Measurements from ENCODE around the gene MLH3. TPM values are rescaled to one million over a fixed set of nuclear protein-coding genes. Genes with fewer than 3 reads are reported as not detected.

MLH3 gene
- total RNA-seq, 3 donors from 2014 or later (not counting 1 experiment from before 2014, with no cell fraction given): 15.5 to 20.7 (median 19.1) TPM

- Histone ChIP-seq H3K4me1 (ENCODE audit: control insufficient read depth, insufficient read depth, low read length) (no peaks in the 10 kb centered on the region), H3K27ac (ENCODE audit: low read length) (no peak overlapping the region), H3K4me3 (ENCODE audit: low read length) (no peak overlapping the region), H3K9me3 (ENCODE audit: control insufficient read depth, insufficient read depth, low read length) (no peaks in the 10 kb centered on the region), H3K36me3 (ENCODE audit: control insufficient read depth, insufficient read depth, low read length) (peaks cover 12% of the 10 kb centered on the region), H3K27me3 (ENCODE audit: control insufficient read depth, insufficient read depth, low read length) (no peaks in the 10 kb centered on the region)
- Mint-ChIP-seq H3K27ac (no peak overlapping the region), H3K9me3 (no peaks in the 10 kb centered on the region), H3K36me3 (no peaks in the 10 kb centered on the region), H3K4me1 (peaks cover 4 to 22% of the 10 kb centered on the region in 2 donors), H3K4me3 (no peak overlapping the region), H3K27me3 (ENCODE audit: low read depth in 2 of 2) (no peaks in the 10 kb centered on the region)
- no peak for DNase-seq
- no peak for TF ChIP-seq CTCF (IDR thresholded peaks at IDR 0.05)
- 100% methylated on average over 4 of the region's 4 CpGs for WGBS (ENCODE audit: insufficient coverage)
- intact Hi-C loops (cut with micrococcal nuclease): no loop called here
- ATAC-seq: no peak
Measured at GRCh38 chr14:75041613-75042012, 9.7 kb downstream of the MLH3 start.

GRCh38 chr14:75040959-75041358 lies 10.3 kb downstream of the MLH3 start:
- H3K27me3 ChIP-seq (ENCODE audit: control insufficient read depth, insufficient read depth, low read length): no peaks in the 10 kb centered on the region
- peaks cover 12% of the 10 kb centered on the region for H3K36me3 ChIP-seq (ENCODE audit: control insufficient read depth, insufficient read depth, low read length)
- H3K4me3 ChIP-seq (ENCODE audit: low read length): no peak overlapping the region
- Mint-ChIP-seq H3K27ac (no peak overlapping the region), H3K27me3 (ENCODE audit: low read depth in 2 of 2) (no peaks in the 10 kb centered on the region), H3K36me3 (no peaks in the 10 kb centered on the region), H3K4me1 (peaks cover 0 to 17% of the 10 kb centered on the region in 2 donors), H3K4me3 (no peak overlapping the region), H3K9me3 (no peaks in the 10 kb centered on the region)
- H3K27ac ChIP-seq (ENCODE audit: low read length): no peak overlapping the region
- H3K9me3 ChIP-seq (ENCODE audit: control insufficient read depth, insufficient read depth, low read length): no peaks in the 10 kb centered on the region
- TF ChIP-seq CTCF (IDR thresholded peaks at IDR 0.05): no peak
- no peaks in the 10 kb centered on the region for H3K4me1 ChIP-seq (ENCODE audit: control insufficient read depth, insufficient read depth, low read length)
- DNase-seq: no peak
- intact Hi-C loops (cut with micrococcal nuclease): no loop called here
- no peak for ATAC-seq
- WGBS (ENCODE audit: insufficient coverage): 100% methylated on average over 2 of the region's 2 CpGs

GRCh38 chr14:75040507-75040906 lies 10.8 kb downstream of the MLH3 start:
- no peaks in the 10 kb centered on the region for H3K36me3 Mint-ChIP-seq
- ATAC-seq: no peak
- no peak for DNase-seq

More at GRCh38 chr14:75040507-75040906, 10.8 kb downstream of the MLH3 start:
- Histone ChIP-seq H3K4me1 (ENCODE audit: control insufficient read depth, insufficient read depth, low read length) (no peaks in the 10 kb centered on the region), H3K4me3 (ENCODE audit: low read length) (no peak overlapping the region), H3K27ac (ENCODE audit: low read length) (no peak overlapping the region), H3K9me3 (ENCODE audit: control insufficient read depth, insufficient read depth, low read length) (no peaks in the 10 kb centered on the region), H3K36me3 (ENCODE audit: control insufficient read depth, insufficient read depth, low read length) (peaks cover 12% of the 10 kb centered on the region), H3K27me3 (ENCODE audit: control insufficient read depth, insufficient read depth, low read length) (no peaks in the 10 kb centered on the region)
- Mint-ChIP-seq H3K4me3 (no peak overlapping the region), H3K4me1 (peaks cover 0 to 12% of the 10 kb centered on the region in 2 donors), H3K9me3 (no peaks in the 10 kb centered on the region), H3K27me3 (ENCODE audit: low read depth in 2 of 2) (no peaks in the 10 kb centered on the region), H3K27ac (no peak overlapping the region)
- whole genome bisulfite sequencing (ENCODE audit: insufficient coverage): no CpG with 5 or more reads among the region's 1 CpG
- no peak for TF ChIP-seq CTCF (IDR thresholded peaks at IDR 0.05)
- intact Hi-C loops (cut with micrococcal nuclease): no loop called here
